HG03520 (cell line): ENCODE results near the gene OLFML1.

Source experiments
- ATAC-seq: cut with Tn5 transposase; IDR thresholded peaks from one replicate; pipeline ENCODE4 v1.9.1; 2021; ENCODE audit warnings: mild to moderate bottlenecking, moderate library complexity; ENCODE audit not compliant: unreplicated experiment

The OLFML1 gene

DNA sequence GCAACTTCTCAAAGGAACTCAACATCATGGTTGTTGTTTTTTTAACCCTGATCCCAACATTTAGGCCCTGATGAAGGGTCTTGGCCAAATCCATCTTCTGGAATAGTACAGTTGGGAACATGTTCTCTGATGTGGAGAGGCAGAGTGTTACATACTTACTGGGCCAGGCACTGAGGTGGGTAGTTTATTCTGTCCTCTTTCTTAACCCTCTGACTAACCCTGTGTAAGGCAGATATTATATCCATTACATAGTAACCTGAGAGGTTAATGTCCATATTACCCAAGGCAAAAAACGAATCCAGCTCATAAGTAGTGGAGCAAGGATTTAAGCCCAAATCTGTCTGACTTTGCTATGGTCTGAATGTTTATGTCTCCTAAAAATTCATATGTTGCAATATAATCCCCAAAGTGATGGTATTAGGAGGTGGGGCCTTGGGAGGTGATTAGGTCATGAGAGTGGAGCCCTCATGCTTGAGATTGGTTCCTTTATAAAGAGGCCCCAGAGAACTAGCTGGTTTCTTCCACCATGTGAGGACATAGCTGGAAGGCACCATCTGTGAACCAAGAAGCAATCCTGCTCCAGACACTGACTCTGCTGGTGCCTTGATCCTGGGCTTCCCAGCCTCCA is 44.8 kb downstream of the OLFML1 start:
- no peak for ATAC-seq

- peak; percentile 28 for ATAC-seq
These were observed 45.7 kb downstream of the OLFML1 start for GRCh38 chr11:7531011-7531410.

GRCh38 chr11:7532405-7533145 is 47.3 kb downstream of the OLFML1 start:
- no peak for ATAC-seq

- ATAC-seq = peak; percentile 25
These were observed 48.1 kb downstream of the OLFML1 start for GRCh38 chr11:7533199-7534041.

GRCh38 chr11:7534042-7534378 is 48.7 kb downstream of the OLFML1 start:
- peak; percentile 37 for ATAC-seq

GRCh38 chr11:7536100-7536499 is 50.8 kb downstream of the OLFML1 start:
- no peak for ATAC-seq

- ATAC-seq = no peak
These were observed 52.0 kb downstream of the OLFML1 start for GRCh38 chr11:7537265-7537664.

DNA sequence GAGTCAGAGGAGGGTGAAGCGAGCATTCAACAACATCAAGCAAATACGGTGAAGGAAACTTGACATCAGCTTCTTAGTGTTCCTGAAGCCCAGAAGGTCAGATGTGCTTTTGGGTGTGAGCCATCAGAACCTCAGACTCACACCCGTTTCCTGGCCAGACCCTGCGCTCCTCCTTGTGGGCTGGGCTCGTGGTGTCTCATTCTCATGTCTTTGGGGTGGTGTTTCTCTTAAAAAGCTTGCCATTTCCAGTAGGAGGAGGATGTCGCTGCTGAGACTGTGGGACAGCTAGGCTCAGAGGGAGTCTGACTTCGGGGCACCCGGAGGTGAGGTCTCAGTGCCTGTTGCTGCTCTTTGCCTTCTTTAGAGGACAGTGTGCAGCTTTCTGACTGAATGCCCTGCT is 52.7 kb downstream of the OLFML1 start:
- ATAC-seq = no peak

DNA sequence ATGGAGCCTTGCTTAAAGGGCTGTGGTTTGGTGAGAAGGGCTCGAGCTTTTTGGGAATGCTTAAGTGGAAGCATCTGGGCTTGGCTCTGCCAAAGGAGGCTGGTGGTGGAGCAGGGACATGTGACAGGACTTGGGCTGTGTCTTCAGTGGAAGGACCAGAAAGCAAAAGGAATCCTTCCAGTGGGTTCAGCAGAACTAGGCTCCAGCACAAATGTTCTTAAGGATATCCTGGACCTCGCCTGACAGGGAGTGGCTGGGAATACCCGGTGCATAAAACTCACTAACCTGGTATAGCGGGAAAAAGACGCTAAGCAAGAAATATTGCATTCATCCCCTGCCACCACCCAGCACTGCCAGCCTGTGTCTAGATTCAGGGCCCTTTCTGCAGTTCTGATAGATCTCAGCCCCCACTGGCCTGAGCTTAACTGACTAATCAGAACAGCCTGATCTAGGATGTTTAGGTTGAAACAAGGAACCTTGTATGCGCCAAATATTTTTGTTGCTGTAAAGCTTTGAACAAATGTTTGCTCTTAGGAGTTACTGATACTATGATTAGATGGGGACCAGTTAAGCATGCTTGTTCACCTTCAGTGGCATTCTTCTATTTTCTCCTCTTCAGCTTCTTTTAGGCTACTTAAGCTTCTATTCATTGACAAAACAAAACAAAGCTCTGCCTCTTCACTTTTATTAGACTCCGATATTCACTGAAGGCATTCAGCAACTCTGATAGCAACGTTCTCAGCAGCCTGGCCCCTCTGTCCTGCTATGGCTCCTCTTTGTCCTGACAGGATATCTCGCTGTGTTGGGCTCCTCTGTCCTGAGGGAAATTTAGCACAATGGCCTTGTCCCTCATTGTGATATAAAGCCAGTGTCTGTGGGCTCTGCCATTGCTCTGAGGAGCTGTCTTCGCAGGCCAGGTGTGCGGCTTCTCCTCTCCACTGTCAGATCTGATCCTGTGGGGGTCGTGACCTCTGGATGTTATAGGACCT is 53.5 kb downstream of the OLFML1 start:
- no peak for ATAC-seq

- no peak for ATAC-seq
These were observed 55.7 kb downstream of the OLFML1 start for GRCh38 chr11:7540830-7541555.

DNA sequence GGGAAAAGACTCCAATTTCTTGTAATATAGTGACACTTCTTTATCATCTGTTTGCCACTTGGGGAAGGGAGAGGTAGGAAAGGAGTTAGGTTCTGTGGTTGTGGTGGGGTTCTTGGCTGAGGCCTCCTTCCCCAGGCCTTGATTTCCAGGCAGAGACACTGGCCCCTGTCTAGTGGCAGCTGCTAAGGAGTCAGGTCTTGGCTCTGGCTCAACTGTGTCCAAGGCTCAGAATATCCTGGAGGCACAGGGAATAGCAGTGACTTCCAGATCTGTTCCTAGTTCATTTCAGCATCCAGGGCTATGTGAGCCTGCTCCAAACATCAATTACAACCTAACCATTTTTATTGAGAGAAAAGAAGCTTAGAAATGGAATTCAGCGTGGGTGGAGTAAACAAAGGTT is 58.0 kb downstream of the OLFML1 start:
- no peak for ATAC-seq

GRCh38 chr11:7544021-7544420 is 58.7 kb downstream of the OLFML1 start:
- no peak for ATAC-seq

GRCh38 chr11:7545611-7546010 is 60.3 kb downstream of the OLFML1 start:
- no peak for ATAC-seq

- no peak for ATAC-seq
These were observed 61.1 kb downstream of the OLFML1 start for GRCh38 chr11:7546324-7546791.

GRCh38 chr11:7547687-7548086 is 62.4 kb downstream of the OLFML1 start:
- no peak for ATAC-seq

GRCh38 chr11:7548659-7549274 is 63.5 kb downstream of the OLFML1 start:
- ATAC-seq = peak; percentile 72

DNA sequence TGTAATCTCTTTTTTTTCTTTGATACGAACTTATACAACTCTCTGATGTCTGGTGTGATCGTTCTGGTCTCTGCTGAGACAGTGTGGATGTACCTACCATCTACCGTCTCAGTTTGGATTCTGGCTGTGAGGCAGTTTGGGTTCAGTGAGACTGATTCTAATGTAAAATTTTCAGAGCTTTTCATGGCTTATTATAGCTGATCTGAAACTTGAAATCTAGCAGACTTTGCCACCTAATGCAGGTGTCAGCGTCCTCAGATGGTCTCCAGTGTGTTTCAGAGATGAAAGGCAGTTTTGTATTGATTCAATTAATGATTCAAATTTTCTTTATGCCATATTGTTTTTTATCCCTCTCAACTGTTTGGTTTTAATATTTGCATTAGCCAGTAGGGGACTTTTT is 64.4 kb downstream of the OLFML1 start:
- ATAC-seq = no peak

- ATAC-seq = no peak
These were observed 66.3 kb downstream of the OLFML1 start for GRCh38 chr11:7551571-7551970.

- no peak for ATAC-seq
These were observed 67.4 kb downstream of the OLFML1 start for GRCh38 chr11:7552666-7553065.
